ENCODE results near the gene CYP27C1. TPM values are rescaled to one million over a fixed set of nuclear protein-coding genes. Genes with fewer than 3 reads are reported as not detected.

CYP27C1 gene
- total RNA-seq, 4 donors from 2014 or later = 0.38 to 0.98 (median 0.51) TPM; not detected in 1

- no peak for TF ChIP-seq CTCF (IDR thresholded peaks at IDR 0.05; ENCODE audit: low read depth)
These were observed 26.7 kb downstream of the CYP27C1 start for GRCh38 chr2:127193164-127193966.

GRCh38 chr2:127191331-127192219, 28.5 kb downstream of the CYP27C1 start:
- TF ChIP-seq CTCF (IDR thresholded peaks at IDR 0.05; ENCODE audit: low read depth) = no peak

- TF ChIP-seq CTCF (IDR thresholded peaks at IDR 0.05; ENCODE audit: low read depth) = no peak
These were observed 31.3 kb downstream of the CYP27C1 start for GRCh38 chr2:127188797-127189196.

- TF ChIP-seq CTCF (IDR thresholded peaks at IDR 0.05; ENCODE audit: low read depth) = no peak
These were observed 32.3 kb downstream of the CYP27C1 start for GRCh38 chr2:127187831-127188230.

GRCh38 chr2:127187081-127187775, 32.9 kb downstream of the CYP27C1 start:
- TF ChIP-seq CTCF (IDR thresholded peaks at IDR 0.05; ENCODE audit: low read depth) = no peak

- no peak for TF ChIP-seq CTCF (IDR thresholded peaks at IDR 0.05; ENCODE audit: low read depth)
These were observed 34.4 kb downstream of the CYP27C1 start for GRCh38 chr2:127185705-127186104.
